Peyer's patch (tissue), 4 donors: ENCODE results near the gene MIPEP. TPM values are rescaled to one million over a fixed set of nuclear protein-coding genes. Genes with fewer than 3 reads are reported as not detected.

Source experiments
- DNase-seq, 3 donors: peaks; one replicate each; pipeline ENCODE4 v3.0.0-alpha.2; 2017 to 2019
- H3K27ac ChIP-seq, 4 donors: fragments of 200-600 bp; sonication (generic); one replicate each; pipeline ENCODE4 v1.5.1; 2016 to 2019
- H3K27me3 ChIP-seq, 2 donors: fragments of 200-600 bp; sonication (generic); one replicate each; pipeline ENCODE4 v1.5.1; 2019
- H3K36me3 ChIP-seq, 3 donors: fragments of 200-600 bp; sonication (generic); one replicate each; pipeline ENCODE4 v1.5.1; 2016 to 2019
- H3K4me1 ChIP-seq, 4 donors: fragments of 200-600 bp; sonication (generic); one replicate each; pipeline ENCODE4 v1.5.1; 2016 to 2019
- H3K4me3 ChIP-seq, 4 donors: fragments of 200-600 bp; sonication (generic); 1 replicate in 3 of 4; 2 replicates in 1 of 4; pipeline ENCODE4 v1.5.1; 2016 to 2019; ENCODE audit warnings: mild to moderate bottlenecking in 1 of 4
- H3K9me3 ChIP-seq, 4 donors: fragments of 200-600 bp; sonication (generic); one replicate each; pipeline ENCODE4 v1.5.1; 2016 to 2019; ENCODE audit warnings: mild to moderate bottlenecking in 1 of 4
- POLR2A ChIP-seq, 2 donors: fragments of 450-650 bp; IDR thresholded peaks; one replicate each; pipeline ENCODE4 v1.5.1; 2017; ENCODE audit warnings: antibody characterized with exemption in 2 of 2, mild to moderate bottlenecking in 2 of 2, moderate library complexity in 2 of 2
- total RNA-seq, 4 donors: library from RNA; depleted of rRNA; stranded (reverse); fragments of >200 nt; gene quantifications; one replicate each; pipeline ENCODE4 v1.1.0, GENCODE V29; 2016
- TF ChIP-seq, protein P1 (sequence below), 6 experiments: fragments of 450-650 bp in 4 of 6; fragments of 200-600 bp in 2 of 6; sonication (generic) in 1 of 6; IDR thresholded peaks; one replicate each; pipeline ENCODE4 v1.5.1; 2017 to 2019; ENCODE audit warnings: antibody characterized with exemption in 6 of 6, mild to moderate bottlenecking in 3 of 6, moderate library complexity in 1 of 6

Gene MIPEP
- total RNA-seq, 4 donors from 2014 or later = 10.7 to 17.0 (median 12.5) TPM

DNA sequence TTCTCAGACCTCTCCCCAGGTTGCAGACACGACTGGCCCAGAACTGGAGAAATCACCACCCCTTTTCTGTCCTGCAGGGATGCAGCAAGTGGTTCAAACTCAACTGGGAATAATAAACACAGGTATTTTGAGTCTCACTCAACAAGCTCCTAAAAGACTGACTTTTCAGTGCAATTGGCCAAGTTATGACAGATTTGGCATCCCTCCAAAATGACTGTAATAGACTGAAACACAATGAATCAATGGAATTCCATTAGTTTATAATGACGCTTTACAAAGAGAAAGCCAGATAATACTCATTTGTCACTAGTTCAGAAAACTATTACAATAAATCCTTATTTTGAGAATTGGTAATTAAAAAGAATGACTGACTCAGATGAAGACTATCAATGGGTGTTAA, 38.1 kb downstream of the MIPEP start:
- Histone ChIP-seq H3K27ac (no peak overlapping the region), H3K36me3 (no peaks in the 10 kb centered on the region), H3K4me1 (no peaks in the 10 kb centered on the region), H3K9me3 (no peaks in the 10 kb centered on the region), H3K4me3 (no peak overlapping the region), H3K27me3 (no peaks in the 10 kb centered on the region)
- DNase-seq = no peak
- no peak for TF ChIP-seq POLR2A (IDR thresholded peaks at IDR 0.05)
- TF ChIP-seq, protein P1, sequence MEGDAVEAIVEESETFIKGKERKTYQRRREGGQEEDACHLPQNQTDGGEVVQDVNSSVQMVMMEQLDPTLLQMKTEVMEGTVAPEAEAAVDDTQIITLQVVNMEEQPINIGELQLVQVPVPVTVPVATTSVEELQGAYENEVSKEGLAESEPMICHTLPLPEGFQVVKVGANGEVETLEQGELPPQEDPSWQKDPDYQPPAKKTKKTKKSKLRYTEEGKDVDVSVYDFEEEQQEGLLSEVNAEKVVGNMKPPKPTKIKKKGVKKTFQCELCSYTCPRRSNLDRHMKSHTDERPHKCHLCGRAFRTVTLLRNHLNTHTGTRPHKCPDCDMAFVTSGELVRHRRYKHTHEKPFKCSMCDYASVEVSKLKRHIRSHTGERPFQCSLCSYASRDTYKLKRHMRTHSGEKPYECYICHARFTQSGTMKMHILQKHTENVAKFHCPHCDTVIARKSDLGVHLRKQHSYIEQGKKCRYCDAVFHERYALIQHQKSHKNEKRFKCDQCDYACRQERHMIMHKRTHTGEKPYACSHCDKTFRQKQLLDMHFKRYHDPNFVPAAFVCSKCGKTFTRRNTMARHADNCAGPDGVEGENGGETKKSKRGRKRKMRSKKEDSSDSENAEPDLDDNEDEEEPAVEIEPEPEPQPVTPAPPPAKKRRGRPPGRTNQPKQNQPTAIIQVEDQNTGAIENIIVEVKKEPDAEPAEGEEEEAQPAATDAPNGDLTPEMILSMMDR (IDR thresholded peaks at IDR 0.05) = no peak

DNA sequence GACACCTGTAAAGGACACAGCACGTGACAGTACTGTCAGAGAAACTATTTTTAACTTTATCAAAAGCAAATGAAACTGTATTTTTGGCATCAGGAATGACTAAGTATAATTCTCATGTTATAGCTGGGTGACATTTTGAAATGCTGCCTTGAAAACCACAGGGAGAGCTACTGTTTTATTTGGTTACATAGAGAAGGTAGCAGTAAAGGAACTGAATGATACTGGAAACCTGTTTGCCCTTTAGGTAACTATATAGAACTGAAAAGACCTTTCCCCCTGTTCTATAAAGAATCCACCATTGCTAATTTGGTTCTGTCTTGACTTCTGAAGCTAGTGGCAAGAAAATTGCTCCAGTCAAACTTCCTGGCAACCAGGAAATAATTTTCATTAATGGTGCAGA, 39.1 kb downstream of the MIPEP start:
- TF ChIP-seq, protein P1 (IDR thresholded peaks at IDR 0.05) = no peak
- no peak for TF ChIP-seq POLR2A (IDR thresholded peaks at IDR 0.05)
- H3K9me3 ChIP-seq = no peaks in the 10 kb centered on the region
- no peak overlapping the region for H3K27ac ChIP-seq

DNA sequence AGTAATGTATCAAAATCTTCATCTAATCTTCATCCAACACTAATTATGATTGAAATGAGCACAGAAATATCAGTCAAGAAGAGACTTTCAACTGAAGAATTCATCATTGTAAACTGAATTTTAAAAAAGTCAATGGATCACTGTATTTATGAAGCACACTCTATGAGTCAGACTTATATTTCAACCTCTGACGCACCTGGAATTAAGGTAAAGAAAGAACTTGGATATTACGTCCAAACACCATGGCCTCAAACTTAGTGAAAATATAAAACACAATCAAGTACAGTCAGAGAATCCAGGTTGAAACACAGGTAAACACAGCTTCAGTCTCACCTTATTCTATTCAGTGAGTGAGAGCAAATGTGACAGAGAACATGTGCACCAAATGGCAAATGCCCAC, 39.5 kb downstream of the MIPEP start:
- Histone ChIP-seq H3K9me3 (no peaks in the 10 kb centered on the region), H3K27ac (no peak overlapping the region), H3K27me3 (no peaks in the 10 kb centered on the region), H3K36me3 (no peaks in the 10 kb centered on the region), H3K4me3 (no peak overlapping the region), H3K4me1 (no peaks in the 10 kb centered on the region)
- no peak for DNase-seq
- no peak for TF ChIP-seq POLR2A (IDR thresholded peaks at IDR 0.05)
- TF ChIP-seq, protein P1 (IDR thresholded peaks at IDR 0.05) = no peak

More for the DNA sequence above, 39.1 kb downstream of the MIPEP start:
- Histone ChIP-seq H3K36me3 (no peaks in the 10 kb centered on the region), H3K4me3 (no peak overlapping the region), H3K27me3 (no peaks in the 10 kb centered on the region), H3K4me1 (no peaks in the 10 kb centered on the region)
- no peak for DNase-seq

DNA sequence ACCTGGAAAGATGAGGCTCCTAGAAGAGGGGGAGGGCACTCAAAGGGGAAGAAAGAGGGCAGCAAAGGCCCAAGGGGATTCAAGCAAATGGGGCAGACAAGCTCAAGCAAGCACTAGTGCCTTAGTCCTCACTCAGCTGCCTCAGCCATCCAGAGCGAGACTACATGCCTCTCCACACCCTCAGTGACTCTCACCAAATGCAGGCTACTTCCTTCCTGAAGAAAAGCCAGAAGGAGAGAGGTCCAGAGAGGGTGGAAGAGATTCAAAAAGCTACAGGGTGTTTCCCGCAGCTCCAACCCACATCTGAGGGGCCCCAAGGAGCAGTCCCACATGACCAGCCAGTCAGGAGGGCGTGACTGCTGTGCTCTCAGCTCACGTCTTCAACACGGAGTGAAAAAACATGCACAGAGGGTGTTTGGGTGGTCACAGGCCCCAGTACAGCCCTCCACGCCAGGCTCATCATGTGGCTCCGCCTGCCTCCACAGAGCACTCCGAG, 40.5 kb downstream of the MIPEP start:
- Histone ChIP-seq H3K27me3 (no peaks in the 10 kb centered on the region), H3K36me3 (no peaks in the 10 kb centered on the region), H3K9me3 (no peaks in the 10 kb centered on the region), H3K27ac (no peak overlapping the region), H3K4me1 (no peaks in the 10 kb centered on the region), H3K4me3 (no peak overlapping the region)
- no peak for DNase-seq
- TF ChIP-seq, protein P1 (IDR thresholded peaks at IDR 0.05) = no peak
- TF ChIP-seq POLR2A (IDR thresholded peaks at IDR 0.05) = no peak

DNA sequence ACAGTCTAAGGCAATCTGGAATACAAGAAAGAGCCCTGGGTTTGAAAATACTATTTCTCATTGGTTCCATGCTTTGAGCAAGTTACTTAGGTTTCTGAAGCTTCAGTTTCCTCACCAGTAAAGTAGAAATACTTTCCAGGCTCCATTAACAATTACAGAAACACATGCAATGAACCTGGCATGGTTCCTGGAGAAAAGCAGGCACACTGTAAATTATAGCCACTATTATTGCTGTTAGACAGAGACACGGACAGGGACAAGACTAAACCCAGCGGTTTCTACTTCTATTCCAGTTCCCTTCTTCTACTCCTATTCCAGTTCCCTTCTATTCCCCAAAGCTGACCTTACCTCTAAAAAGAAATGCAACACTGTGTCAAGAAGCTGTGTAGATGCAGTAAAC, 41.2 kb downstream of the MIPEP start:
- H3K36me3 ChIP-seq = no peaks in the 10 kb centered on the region
- no peak for DNase-seq
- H3K4me1 ChIP-seq = no peaks in the 10 kb centered on the region
- H3K27me3 ChIP-seq = no peaks in the 10 kb centered on the region
- TF ChIP-seq, protein P1 (IDR thresholded peaks at IDR 0.05) = no peak
- TF ChIP-seq POLR2A (IDR thresholded peaks at IDR 0.05) = no peak
- H3K9me3 ChIP-seq = no peaks in the 10 kb centered on the region
- H3K4me3 ChIP-seq = no peak overlapping the region
- H3K27ac ChIP-seq = no peak overlapping the region

DNA sequence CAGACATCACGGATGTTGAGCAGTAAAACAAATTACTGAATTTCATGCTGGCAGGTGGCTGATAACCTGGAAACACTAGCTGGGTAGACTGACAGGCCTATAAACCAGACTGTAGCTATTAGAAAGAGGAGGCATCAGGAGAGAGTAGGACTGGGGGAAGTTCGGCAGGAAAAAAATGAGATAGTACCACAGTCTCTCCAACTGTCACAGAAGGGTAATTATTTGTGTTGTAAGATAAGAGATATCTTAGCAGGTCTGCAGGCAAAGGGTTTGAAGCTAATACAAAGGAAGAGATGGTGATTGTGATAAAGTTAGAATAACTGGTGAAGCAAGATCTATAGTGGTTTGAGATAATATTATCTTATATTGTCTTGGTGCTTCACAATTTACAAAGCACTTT, 41.7 kb downstream of the MIPEP start:
- DNase-seq = no peak
- H3K4me1 ChIP-seq = no peaks in the 10 kb centered on the region

More for the DNA sequence above, 41.7 kb downstream of the MIPEP start:
- no peaks in the 10 kb centered on the region for H3K36me3 ChIP-seq
- H3K9me3 ChIP-seq = no peaks in the 10 kb centered on the region
- TF ChIP-seq, protein P1 (IDR thresholded peaks at IDR 0.05) = no peak
- no peak for TF ChIP-seq POLR2A (IDR thresholded peaks at IDR 0.05)
- H3K27me3 ChIP-seq = no peaks in the 10 kb centered on the region
- H3K27ac ChIP-seq = no peak overlapping the region
- no peak overlapping the region for H3K4me3 ChIP-seq
